Measurements from ENCODE around the gene PAH.

PAH gene

DNA sequence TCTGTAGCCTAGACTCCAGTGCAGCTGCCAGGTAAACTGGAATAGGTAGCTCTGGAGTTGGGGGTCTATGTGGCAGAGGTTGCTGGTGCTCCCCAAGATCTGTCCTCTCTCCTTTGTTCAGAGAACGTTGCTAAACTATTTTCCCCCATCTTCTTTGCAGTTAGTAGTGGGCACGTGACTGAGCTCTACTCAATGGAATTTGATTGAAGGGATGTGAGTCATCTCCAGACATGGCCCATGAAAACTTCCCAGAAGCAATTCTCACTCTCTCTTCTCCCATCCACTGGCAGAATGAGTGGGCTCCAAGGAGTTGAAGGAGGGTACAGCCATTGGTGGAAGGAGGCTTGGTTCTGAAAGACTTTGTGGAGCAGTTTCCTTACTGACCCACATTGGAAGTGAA lies 44.0 kb downstream of the PAH start:
- H3K4me3 ChIP-seq (ENCODE audit: low read depth, low read length) = no peak overlapping the region
- TF ChIP-seq CTCF (conservative IDR thresholded peaks at IDR 0.05; ENCODE audit: low read depth, low read length) = no peak
- no peak for DNase-seq (ENCODE audit: low read depth)

GRCh38 chr12:102871014-102871413 lies 46.0 kb downstream of the PAH start:
- no peak for TF ChIP-seq CTCF (conservative IDR thresholded peaks at IDR 0.05; ENCODE audit: low read depth, low read length)
- DNase-seq (ENCODE audit: low read depth) = no peak
- H3K4me3 ChIP-seq (ENCODE audit: low read depth, low read length) = no peak overlapping the region

DNA sequence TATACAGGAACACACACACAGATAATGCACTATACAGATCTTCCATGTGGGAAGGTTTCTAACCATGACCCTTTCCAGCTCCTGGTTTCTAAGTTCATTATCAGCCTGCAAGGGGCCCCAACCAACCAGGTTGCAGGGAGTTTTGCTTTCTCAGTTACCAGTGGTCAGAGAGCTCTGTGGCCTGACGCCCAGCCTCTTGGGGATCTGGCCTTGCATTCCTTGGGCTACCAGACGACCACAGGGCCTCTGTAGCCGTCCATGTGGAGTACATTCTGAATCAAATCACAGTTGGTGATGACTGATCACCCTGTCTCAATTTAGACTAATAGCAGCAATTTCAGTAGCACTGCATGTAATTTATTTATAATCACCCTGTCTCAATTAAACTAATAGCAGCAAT lies 47.5 kb downstream of the PAH start:
- no peak for DNase-seq (ENCODE audit: low read depth)
- no peak overlapping the region for H3K4me3 ChIP-seq (ENCODE audit: low read depth, low read length)
- TF ChIP-seq CTCF (conservative IDR thresholded peaks at IDR 0.05; ENCODE audit: low read depth, low read length) = no peak

- no peak for TF ChIP-seq CTCF (conservative IDR thresholded peaks at IDR 0.05; ENCODE audit: low read depth, low read length)
- no peak for DNase-seq (ENCODE audit: low read depth)
- no peak overlapping the region for H3K4me3 ChIP-seq (ENCODE audit: low read depth, low read length)
Measured at GRCh38 chr12:102865821-102866615, 51.0 kb downstream of the PAH start.

DNA sequence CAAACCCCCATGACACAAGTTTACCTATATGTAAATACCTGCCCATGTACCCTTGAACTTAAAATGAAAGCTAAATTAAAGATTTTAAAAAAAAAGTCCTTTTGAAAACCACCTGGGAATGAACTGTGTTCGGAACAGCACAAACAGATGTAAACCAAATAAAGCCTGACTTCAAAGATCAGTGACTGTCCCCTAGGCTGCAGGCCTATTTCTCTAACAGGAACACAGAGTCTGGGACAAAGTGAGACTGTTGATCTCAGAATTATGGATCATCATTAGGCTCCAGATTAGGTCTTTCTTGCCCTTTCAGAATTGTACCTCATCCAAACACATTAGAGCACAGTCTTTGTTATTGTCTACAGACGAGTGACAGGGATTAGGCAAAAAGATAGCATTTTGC lies 54.6 kb downstream of the PAH start:
- no peak for DNase-seq (ENCODE audit: low read depth)
- TF ChIP-seq CTCF (conservative IDR thresholded peaks at IDR 0.05; ENCODE audit: low read depth, low read length) = no peak
- no peak overlapping the region for H3K4me3 ChIP-seq (ENCODE audit: low read depth, low read length)

GRCh38 chr12:102851246-102851645 lies 65.8 kb downstream of the PAH start:
- TF ChIP-seq CTCF (conservative IDR thresholded peaks at IDR 0.05; ENCODE audit: low read depth, low read length) = no peak
- no peak for DNase-seq (ENCODE audit: low read depth)
- H3K4me3 ChIP-seq (ENCODE audit: low read depth, low read length) = no peak overlapping the region
